Measurements from ENCODE around the gene PRDM16.

PRDM16 gene

DNA sequence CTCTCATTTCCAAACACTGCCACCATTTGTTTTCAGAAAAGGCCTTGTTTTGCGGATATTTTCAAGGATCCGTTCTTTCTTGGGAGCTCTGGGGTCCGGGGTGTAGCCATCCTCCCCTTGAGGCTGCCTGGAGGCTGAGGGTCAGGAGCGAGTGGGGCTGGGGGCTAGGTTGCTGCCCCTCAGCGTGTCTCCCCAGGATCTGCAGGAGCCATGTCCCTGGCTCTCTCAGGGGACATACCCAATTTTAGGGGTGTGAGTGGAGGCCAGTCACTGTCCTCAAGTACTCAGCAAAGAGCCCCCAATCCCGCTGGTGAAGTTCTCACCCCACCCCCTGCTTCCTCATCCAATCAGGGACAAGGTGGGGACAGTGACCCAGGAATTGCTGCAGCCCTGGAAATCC is 15.0 kb upstream of the PRDM16 start:
- no peak for DNase-seq (ENCODE audit: low spot score)

DNA sequence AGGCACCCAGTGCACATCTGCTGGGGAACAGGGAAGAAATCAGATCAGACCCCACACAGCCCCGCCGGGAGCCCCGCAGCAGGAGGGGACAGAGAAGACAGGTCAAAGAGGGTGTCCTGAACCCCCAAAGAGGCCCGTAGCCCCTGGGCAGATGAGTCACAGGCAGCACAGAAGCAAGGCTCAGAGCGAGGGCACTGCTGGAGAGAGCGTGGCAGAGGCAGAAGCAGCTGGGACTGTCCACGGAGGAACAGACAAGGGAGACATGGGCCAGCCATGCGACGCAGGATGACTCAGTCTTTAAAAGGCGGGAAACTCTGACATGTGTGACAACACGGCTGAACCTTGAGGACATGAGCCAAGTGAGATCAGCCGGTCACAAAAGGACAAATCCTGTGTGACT is 14.5 kb upstream of the PRDM16 start:
- no peak for DNase-seq (ENCODE audit: low spot score)

DNA sequence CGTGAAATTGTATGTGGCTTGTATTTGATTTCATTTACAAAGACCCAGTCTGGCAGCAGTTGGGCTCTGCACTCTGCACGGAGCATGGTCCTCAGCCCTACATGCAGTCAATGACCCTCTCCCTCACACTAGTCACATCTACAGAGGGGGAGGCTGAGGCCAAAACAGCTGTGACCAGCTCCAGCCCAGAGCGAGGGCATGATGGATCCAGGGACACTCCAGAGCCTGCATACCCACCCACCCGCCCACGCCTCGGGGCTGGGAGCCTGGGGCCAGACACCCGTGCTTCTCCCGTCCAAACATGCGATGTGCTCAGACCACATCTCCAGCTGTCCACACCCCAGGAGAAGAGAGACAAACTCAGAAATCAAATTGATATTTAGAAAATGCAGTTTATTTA is 14.0 kb upstream of the PRDM16 start:
- DNase-seq (ENCODE audit: low spot score): no peak

GRCh38 chr1:3056641-3057040 is 12.4 kb upstream of the PRDM16 start:
- DNase-seq (ENCODE audit: low spot score): no peak

- DNase-seq (ENCODE audit: low spot score): no peak
These were observed 10.6 kb upstream of the PRDM16 start for GRCh38 chr1:3058263-3059030.

GRCh38 chr1:3060127-3060526 is 8.9 kb upstream of the PRDM16 start:
- DNase-seq (ENCODE audit: low spot score): no peak

DNA sequence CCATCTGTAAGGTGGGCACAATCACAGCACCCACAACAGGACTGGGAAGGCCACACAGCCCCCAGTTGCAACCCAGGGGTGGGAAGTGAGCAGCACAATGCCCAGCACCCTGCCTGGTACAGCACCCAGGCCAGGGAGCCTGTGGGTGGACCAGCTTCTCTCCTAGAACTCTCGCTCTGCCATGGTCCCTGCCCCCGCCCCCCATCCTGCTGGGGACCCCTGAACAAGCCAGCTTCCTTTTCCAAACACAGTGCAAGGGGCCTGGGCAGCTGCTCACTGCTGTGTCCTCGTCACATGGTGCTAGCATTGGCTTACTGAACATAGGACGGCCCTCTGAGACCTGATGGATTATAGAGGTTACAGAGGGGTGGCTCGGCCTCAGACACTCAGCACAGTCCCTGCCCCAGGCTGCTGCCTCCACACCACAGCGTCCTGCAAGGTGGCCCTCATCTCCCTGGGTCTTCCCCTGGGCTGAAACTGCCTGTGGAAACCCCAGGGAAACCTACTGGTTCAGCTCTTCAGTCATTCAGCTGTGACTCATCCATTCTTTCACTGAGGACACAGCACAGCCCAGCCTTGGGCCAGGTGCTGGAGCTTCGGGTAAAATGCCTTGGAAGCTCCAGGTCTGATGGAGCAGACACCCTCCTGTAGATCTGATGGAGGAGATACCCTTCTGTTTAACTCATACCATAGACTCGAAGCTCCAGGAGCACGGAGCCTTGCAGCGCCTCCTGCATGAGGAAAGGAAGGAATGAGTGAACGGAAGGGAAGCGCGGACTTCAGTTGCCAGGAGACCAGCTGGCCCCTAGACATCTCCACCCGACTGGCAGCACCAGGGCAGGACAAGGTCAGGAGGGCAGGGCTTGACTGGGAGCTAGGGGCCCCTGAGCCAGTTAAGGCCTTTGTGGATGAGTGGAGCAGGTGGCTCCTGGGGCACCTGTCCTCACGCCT is 8.1 kb upstream of the PRDM16 start:
- no peak for DNase-seq (ENCODE audit: low spot score)

DNA sequence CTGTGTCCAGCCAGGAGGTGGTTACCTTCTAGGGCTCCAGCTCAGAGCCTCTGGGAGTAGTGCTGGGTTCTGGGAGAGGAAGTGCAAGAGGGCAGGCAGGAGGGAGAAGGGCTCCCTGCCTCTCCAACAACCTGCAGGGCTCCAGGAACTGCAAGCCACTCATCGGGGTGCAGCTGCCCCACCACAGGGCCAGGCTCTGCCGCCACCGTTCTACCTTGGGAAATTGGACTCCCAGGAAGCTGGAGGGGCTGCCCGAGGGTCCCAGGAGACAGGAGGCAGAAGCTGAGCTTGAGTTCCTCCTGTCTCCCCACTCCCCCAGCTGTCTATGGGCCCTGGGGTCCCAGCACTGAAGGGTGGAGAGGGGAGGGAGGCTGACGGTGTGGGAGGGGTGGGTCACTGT is 7.4 kb upstream of the PRDM16 start:
- DNase-seq (ENCODE audit: low spot score): no peak

GRCh38 chr1:3061981-3062615 is 6.9 kb upstream of the PRDM16 start:
- no peak for DNase-seq (ENCODE audit: low spot score)

DNA sequence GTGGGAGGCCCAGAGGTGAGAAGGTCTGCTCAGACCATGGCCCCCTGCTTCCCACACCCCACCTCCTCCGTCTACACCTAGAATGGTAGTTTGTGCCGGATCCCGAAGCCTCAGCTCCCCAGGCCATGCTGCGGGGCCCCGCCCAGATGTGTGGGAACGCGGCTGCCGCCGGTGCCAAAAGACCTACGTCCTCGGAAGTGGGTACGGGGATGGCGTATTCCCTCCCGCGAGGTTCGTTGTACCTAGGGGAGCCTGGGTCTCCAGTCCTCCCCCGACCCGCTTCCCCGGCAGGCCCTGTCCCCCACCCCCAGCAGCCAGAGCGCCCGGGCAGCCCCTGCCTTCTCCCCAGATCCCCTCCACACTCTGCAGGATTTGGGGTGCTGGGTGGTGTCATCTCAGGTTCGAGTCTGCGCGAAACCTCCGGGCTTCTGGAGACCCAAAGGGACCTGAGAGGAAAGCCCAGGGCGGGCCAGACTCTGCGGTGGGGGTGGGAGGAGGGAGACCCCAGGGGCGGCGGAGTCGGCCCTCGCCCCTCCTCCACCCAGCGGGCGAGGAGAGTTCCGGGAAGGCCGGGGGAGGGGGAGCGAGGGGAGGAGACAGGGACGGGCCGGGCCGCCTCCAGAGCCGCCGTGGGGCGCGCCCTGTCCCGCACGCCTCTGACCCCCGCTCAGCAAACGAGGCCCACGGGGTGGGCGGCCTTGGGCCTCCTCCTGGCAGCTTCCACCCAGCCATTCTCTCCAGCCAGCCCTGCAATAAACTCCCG is 6.2 kb upstream of the PRDM16 start:
- no peak for DNase-seq (ENCODE audit: low spot score)

GRCh38 chr1:3063379-3064295 is 5.4 kb upstream of the PRDM16 start:
- DNase-seq (ENCODE audit: low spot score): no peak

DNA sequence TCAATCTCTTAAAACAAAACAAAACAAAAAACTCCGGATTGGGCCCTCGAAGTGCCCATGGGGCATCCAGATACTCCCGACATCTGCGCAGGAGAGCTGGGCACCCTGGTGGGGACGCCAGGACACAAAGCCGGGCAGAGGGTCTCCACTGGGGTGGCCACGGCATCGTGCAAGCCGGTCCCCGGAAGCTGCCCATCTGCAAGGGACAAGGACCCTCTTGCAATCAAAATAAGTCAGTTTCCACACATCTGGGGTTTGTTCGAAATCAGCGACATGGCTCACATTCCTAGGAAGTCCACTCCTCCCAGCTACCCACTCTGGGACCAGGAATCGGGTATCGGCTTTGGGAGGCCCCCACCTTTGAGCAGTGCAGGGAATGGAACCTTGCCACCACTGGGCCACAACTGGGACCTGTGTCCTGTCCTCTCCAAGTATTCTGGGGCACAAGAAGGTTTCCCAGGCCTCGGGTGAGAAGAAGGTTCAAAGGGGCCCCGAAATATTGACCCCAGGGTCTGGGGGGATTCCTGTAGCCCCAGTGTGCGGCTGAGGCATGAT is 4.6 kb upstream of the PRDM16 start:
- no peak for DNase-seq (ENCODE audit: low spot score)

GRCh38 chr1:3064901-3065300 is 4.1 kb upstream of the PRDM16 start:
- DNase-seq (ENCODE audit: low spot score): no peak

- DNase-seq (ENCODE audit: low spot score): no peak
These were observed 3.6 kb upstream of the PRDM16 start for GRCh38 chr1:3065396-3065795.

GRCh38 chr1:3065797-3066196 is 3.2 kb upstream of the PRDM16 start:
- no peak for DNase-seq (ENCODE audit: low spot score)

- no peak for DNase-seq (ENCODE audit: low spot score)
These were observed 2.7 kb upstream of the PRDM16 start for GRCh38 chr1:3066250-3066711.

DNA sequence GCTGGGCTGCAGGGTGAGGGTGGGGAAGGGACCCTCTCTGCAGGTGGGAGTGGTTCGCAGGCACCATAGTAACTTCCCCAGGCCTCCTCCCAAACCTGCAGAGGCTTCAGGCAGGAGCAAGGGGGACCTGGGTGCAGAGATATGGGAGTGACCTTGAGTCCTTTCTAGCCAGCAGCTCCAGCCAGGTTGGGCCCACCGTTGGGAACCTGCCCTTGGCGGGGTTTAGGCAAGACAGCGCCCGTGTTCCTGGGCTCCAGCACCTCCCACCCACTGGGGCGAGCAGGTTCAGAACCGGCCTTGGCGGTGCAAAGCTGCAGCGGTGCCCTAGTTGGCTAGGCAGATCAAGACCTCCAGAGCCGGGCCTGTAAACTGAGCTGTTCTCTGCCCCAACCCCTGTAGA is 2.2 kb upstream of the PRDM16 start:
- no peak for DNase-seq (ENCODE audit: low spot score)

GRCh38 chr1:3067301-3067670 is 1.7 kb upstream of the PRDM16 start:
- DNase-seq (ENCODE audit: low spot score): no peak

- DNase-seq (ENCODE audit: low spot score): no peak
These were observed 1.1 kb upstream of the PRDM16 start for GRCh38 chr1:3067671-3068563.
